Umbilical cord (tissue), 2 donors: Measurements from ENCODE around the gene ZNF256. TPM values are rescaled to one million over a fixed set of nuclear protein-coding genes. Genes with fewer than 3 reads are reported as not detected.

Experiments used
- DNase-seq: peaks from one replicate; pipeline ENCODE4 v3.0.0-alpha.2; 2015; ENCODE audit warnings: low spot score
- total RNA-seq: library from RNA; depleted of rRNA; stranded (reverse); fragments of >200 nt; gene quantifications from one replicate; pipeline ENCODE4 v1.2.3, GENCODE V29; 2014; ENCODE audit warnings: low replicate concordance; ENCODE audit not compliant: insufficient read depth

ZNF256 gene
- 14.0 TPM for total RNA-seq

GRCh38 chr19:57947419-57948134 is at the start of gene ZNF256:
TSS of gene ZNF256 (minus strand) at chr19:57947706. CDS start at chr19:57947474, 232 bp downstream.
- DNase-seq: peak; percentile 97

DNA sequence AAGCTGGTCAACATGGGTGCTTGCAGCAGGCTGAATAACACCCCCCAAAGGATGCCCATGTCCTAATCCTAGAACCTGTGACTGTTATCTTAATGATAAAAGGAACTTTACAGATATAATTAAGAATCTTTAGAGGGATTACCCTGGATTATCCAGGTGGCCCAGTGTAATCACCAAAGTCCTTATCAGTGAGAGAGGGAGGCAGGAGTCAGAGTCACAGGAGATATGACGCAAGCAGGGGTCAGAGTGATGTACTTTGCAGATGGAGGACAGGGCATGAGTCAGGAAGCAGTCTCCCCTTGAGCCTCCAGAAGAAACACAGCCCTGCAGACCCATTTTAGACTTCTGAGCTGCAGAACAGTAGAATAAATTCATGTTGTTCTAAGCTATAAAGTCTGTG is 45.3 kb upstream of the ZNF256 start:
- no peak for DNase-seq

GRCh38 chr19:57978586-57979289 is 31.2 kb upstream of the ZNF256 start:
- no peak for DNase-seq

DNA sequence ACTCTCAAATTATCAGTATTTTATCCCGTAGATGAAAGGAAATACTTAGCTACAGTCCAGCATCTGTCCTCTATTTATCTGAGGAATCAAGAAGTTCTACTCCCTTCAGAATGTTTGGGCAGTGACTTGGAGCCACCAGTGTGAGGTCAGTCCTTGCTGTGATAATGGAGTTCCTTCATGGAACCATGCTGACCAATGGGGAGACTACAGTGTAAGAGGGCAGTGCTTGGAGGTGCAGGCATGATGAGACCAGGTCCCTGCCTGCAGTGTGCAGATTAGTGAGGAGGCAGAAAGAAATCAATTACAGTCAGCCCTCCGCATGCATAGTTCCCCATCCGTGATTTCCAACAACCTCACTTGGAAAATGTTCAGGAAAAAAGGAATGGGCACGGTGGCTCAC is 26.9 kb upstream of the ZNF256 start, which contains the start of gene C19orf18:
Gene C19orf18 (minus strand): TSS at position 101 of the 400 bp plus-strand sequence. CDS start 102 bp downstream, outside the sequence.
- DNase-seq: no peak

GRCh38 chr19:57964761-57965160 is 17.3 kb upstream of the ZNF256 start:
- no peak for DNase-seq

GRCh38 chr19:57961785-57962184 is 14.3 kb upstream of the ZNF256 start:
- no peak for DNase-seq

DNA sequence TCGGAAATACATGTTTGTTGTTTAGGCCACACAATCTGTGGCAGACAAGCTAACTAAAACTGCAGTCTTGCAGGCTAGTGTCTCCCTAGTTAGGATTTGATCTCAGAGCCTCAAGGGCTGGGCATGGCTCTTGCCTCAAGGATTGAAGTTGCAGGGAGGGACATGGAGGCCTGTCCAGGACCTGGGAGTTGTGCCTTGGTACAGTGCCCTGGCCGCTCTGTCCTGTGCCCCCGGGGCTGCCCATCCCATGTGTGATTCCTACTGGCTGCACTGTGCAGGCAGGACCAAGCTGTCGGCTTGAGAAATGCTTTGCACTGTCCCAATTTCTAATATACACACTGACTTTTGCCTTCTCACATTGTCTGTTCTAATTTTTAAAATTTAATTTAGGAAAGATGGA is 7.5 kb upstream of the ZNF256 start:
- DNase-seq: no peak

DNA sequence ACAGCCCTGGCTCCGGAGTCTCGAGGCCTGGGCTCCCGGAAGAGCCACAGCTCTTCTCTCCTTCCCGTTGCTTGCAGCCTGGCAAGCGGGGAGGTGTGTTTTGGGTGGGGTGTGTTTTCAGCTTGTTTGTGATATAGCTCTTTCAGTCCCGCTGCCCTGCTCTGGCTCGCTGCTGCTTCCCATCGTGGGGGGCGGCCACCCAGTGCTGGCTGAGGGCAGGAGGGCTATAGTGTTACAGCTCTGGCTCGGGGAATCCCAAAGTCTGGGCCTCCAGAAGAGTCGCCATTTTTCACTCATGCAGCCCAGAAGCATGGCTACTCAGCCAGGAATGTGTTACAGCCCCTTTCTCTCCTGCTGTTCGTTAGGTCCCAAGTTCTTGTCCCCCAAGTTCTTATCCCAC is 2.2 kb upstream of the ZNF256 start:
- DNase-seq: no peak

DNA sequence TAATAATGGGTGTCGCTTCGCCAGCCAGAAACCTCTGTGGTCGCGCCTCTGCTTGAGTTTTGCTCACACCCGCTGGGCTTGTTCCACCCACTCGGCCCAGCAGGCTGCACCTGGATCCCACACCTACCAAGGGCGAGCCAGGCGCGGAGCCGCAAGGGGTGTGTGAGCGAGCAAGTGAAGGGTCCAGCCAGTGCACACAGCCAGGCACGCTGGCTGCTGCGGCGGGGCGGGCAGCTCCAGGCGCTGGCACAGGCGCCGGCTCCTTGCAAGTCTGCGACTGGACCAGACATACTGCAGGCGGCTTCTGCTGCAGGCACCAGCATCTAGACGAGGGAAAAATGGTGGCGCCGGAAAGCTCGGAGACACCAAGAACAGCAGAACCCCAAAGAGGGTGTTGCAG is 1.8 kb upstream of the ZNF256 start:
- no peak for DNase-seq

GRCh38 chr19:57947088-57947418 is 453 bp downstream of the ZNF256 start:
- DNase-seq: no peak

DNA sequence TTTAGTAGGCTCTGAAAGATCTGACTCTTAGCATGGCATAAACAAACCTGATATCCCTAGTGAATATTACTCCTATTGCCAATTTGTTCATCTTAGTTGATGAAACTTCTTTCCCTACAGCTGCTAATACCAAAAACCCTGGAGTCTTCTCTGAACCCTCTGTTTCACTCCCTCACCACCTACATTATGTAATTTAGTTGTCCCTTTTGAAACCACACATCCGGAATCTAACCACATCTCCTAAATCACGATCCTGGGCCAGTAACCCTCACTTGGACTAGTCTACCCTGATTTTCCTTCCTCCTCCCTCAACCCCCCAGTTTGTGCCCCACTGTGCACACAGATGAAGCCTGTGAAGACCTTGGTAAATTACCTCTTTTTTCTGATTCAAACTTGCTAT is 1.2 kb downstream of the ZNF256 start:
- DNase-seq: no peak

- no peak for DNase-seq
Measured at GRCh38 chr19:57941593-57941992, 5.9 kb downstream of the ZNF256 start.

GRCh38 chr19:57935731-57936130 is 11.8 kb downstream of the ZNF256 start:
- no peak for DNase-seq

GRCh38 chr19:57934820-57935665 is 12.5 kb downstream of the ZNF256 start, which contains the start of gene ZNF418:
TSS of gene ZNF418 (minus strand) at chr19:57935402. CDS start at chr19:57933822, 1,580 bp downstream.
- DNase-seq: peak; percentile 93

DNA sequence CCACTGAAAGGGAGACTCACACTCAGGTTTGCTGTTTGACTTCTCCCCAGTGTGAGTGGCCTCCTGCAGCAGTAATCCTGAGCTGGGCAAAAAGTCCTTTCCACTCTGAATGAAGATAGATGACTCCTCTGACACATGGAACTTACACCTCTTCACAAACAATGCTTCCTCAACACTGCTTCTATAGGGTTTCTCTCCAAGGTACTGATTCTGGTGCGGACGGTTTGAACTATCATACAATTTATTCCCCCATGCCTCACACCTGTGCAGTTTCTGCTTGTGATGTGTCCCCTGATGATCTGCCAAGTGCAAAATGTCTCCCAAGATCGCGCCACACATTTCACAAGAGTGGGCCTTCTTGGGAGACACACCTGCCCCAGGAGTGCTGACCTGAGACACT is 19.9 kb downstream of the ZNF256 start:
- DNase-seq: no peak

GRCh38 chr19:57916168-57916995 is 31.1 kb downstream of the ZNF256 start, which contains the start of gene ZNF417:
TSS of gene ZNF417 (minus strand) at chr19:57916592. CDS start at chr19:57916411, 181 bp downstream.
- DNase-seq: peak; percentile 99

- no peak for DNase-seq
Measured at GRCh38 chr19:57914531-57914930, 33.0 kb downstream of the ZNF256 start.

DNA sequence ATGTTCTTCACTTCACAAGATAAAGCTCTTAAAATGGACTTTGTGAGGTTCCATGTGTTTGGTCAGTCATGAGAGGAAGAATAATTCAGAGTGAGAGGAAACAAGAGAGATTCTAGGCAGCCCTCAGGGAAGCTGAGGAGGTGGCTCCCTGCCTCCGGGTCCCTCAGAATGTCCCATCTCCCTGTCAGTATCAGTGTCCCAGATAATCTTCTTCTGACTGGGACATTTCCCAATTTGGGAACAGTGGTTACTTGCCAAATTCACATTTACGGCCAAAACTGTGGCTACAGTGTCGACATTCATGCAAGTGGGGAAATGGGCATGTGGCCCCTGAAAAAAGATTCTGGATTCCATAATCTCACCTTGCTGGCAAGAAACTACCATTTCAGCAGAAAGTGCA is 40.1 kb downstream of the ZNF256 start:
- DNase-seq: no peak

- DNase-seq: no peak
Measured at GRCh38 chr19:57905258-57905657, 42.2 kb downstream of the ZNF256 start.

DNA sequence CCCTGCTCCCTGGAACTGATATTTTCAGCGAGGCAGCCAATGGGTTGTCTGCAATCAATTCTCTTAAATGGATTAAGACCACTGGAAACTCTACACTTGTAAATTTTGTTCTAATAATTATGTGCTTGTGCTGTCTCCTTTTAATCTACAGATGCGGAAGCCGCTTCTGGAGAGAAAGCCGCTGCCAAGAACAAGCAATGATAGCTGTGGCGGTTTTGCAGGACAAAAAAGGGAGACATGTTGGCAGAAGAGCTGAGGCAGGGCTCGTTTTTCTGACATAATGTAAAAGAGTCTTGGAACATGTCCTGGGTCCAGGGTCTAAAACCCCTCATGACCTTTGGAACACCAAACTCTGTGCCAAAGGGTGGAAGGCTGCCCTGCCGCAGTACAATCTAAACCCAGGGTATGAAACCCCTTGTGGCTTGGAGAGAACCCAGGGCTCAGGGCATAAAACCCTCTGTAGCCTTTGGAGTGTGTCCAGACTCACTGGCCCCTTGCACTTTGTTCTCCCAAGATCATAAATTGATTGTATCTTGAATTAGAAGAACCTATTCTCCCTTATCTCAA is 43.8 kb downstream of the ZNF256 start:
- DNase-seq: no peak

GRCh38 chr19:57900311-57900710 is 47.2 kb downstream of the ZNF256 start:
- peak; percentile 90 for DNase-seq
